ENCODE results near the gene P2RX6.

P2RX6 gene

GRCh38 chr22:20976291-20976877, 38.6 kb upstream of the P2RX6 start:
- no peak for DNase-seq (ENCODE audit: extremely low spot score)
- CTCF ChIA-PET: interaction anchor here (3.0 kb wide), 1 partner anchor 14 kb away, joined by 14 read pairs; no protein-coding TSS in a partner anchor
- POLR2A ChIA-PET: no interaction called here
- no peak for TF ChIP-seq CTCF (IDR thresholded peaks at IDR 0.05; ENCODE audit: control extremely low read depth, extremely low read depth, low read depth, missing control alignments)

GRCh38 chr22:20977019-20977418, 37.9 kb upstream of the P2RX6 start:
- ChIA-PET POLR2A (no interaction called here), CTCF (interaction anchor here (1.7 to 3.0 kb wide), 2 partner anchors 9 to 15 kb away, joined by 4 to 14 read pairs; no protein-coding TSS in a partner anchor)
- no peak for DNase-seq (ENCODE audit: extremely low spot score)
- no peak for TF ChIP-seq CTCF (IDR thresholded peaks at IDR 0.05; ENCODE audit: control extremely low read depth, extremely low read depth, low read depth, missing control alignments)

- CTCF ChIA-PET: interaction anchor here (1.7 to 3.0 kb wide), 3 partner anchors 9 to 19 kb away, joined by 4 to 14 read pairs (median 5); no protein-coding TSS in a partner anchor
- POLR2A ChIA-PET: no interaction called here
- TF ChIP-seq CTCF (IDR thresholded peaks at IDR 0.05; ENCODE audit: control extremely low read depth, extremely low read depth, low read depth, missing control alignments): no peak
Measured at GRCh38 chr22:20977516-20978170, 37.3 kb upstream of the P2RX6 start.

GRCh38 chr22:20978419-20978818, 36.5 kb upstream of the P2RX6 start:
- ChIA-PET POLR2A (no interaction called here), CTCF (interaction anchor here (1.7 kb wide), 2 partner anchors 10 to 20 kb away, joined by 4 to 5 read pairs; no protein-coding TSS in a partner anchor)
- TF ChIP-seq CTCF (IDR thresholded peaks at IDR 0.05; ENCODE audit: control extremely low read depth, extremely low read depth, low read depth, missing control alignments): no peak
- DNase-seq (ENCODE audit: extremely low spot score): no peak

More at GRCh38 chr22:20977516-20978170, 37.3 kb upstream of the P2RX6 start:
- no peak for DNase-seq (ENCODE audit: extremely low spot score)

- no peak for TF ChIP-seq CTCF (IDR thresholded peaks at IDR 0.05; ENCODE audit: control extremely low read depth, extremely low read depth, low read depth, missing control alignments)
- peak; percentile 85 for DNase-seq (ENCODE audit: extremely low spot score)
- CTCF ChIA-PET: interaction anchor here (1.2 to 1.7 kb wide), 2 partner anchors 21 kb away, joined by 3 to 5 read pairs; no protein-coding TSS in a partner anchor
- POLR2A ChIA-PET: no interaction called here
Measured at GRCh38 chr22:20979243-20979809, 35.6 kb upstream of the P2RX6 start.

GRCh38 chr22:20979940-20980453, 35.0 kb upstream of the P2RX6 start:
- DNase-seq (ENCODE audit: extremely low spot score): no peak
- ChIA-PET POLR2A (no interaction called here), CTCF (interaction anchor here (1.2 to 3.3 kb wide), 3 partner anchors 12 to 22 kb away, joined by 3 to 11 read pairs (median 9); partner anchors contain the start of gene AIFM3)
- TF ChIP-seq CTCF (IDR thresholded peaks at IDR 0.05; ENCODE audit: control extremely low read depth, extremely low read depth, low read depth, missing control alignments): no peak

Data from GM10248 (cell line).